Progenitor cell of endocrine pancreas (in vitro differentiated cells): ENCODE results near the gene PAPPA2. TPM values are rescaled to one million over a fixed set of nuclear protein-coding genes. Genes with fewer than 3 reads are reported as not detected.
"Not testable (repeated sequence)": the region's sequence is repeated elsewhere in the genome, so short reads cannot be mapped to it uniquely, and the experiment has no call there.

ENCODE experiments used
- DNase-seq: peaks from one replicate; pipeline ENCODE4 v3.0.0; 2021; ENCODE audit warnings: low spot score; ENCODE audit not compliant: unreplicated experiment
- H3K27ac Mint-ChIP-seq: 2 replicates; pipeline ENCODE4 v1.8.0; 2021; ENCODE audit warnings: mild to moderate bottlenecking, moderate library complexity, mixed read lengths
- H3K27me3 Mint-ChIP-seq: 2 replicates; pipeline ENCODE4 v1.8.0; 2021; ENCODE audit warnings: mixed read lengths
- H3K36me3 Mint-ChIP-seq: 2 replicates; pipeline ENCODE4 v1.8.0; 2022; ENCODE audit warnings: mixed read lengths; ENCODE audit not compliant: insufficient read depth
- H3K4me1 Mint-ChIP-seq: 2 replicates; pipeline ENCODE4 v1.8.0; 2021; ENCODE audit warnings: low read depth, mixed read lengths
- H3K4me3 Mint-ChIP-seq: 2 replicates; pipeline ENCODE4 v1.8.0; 2021; ENCODE audit warnings: low read depth, mild to moderate bottlenecking, moderate library complexity, mixed read lengths
- H3K9me3 Mint-ChIP-seq: 2 replicates; pipeline ENCODE4 v1.8.0; 2021; ENCODE audit warnings: low read depth, mixed read lengths
- CTCF ChIP-seq: fragments of 200-600 bp; sonication (generic); IDR thresholded peaks from one replicate; pipeline ENCODE4 v1.5.0; 2021; ENCODE audit warnings: antibody characterized with exemption, mild to moderate bottlenecking; ENCODE audit not compliant: unreplicated experiment
- total RNA-seq: library from RNA; stranded (reverse); gene quantifications from 2 replicates; pipeline ENCODE4 v1.2.1, GENCODE V29; 2021

PAPPA2 gene
- total RNA-seq, 1 donor from 2014 or later: 4.1 TPM

- DNase-seq: no peak
- no peaks in the 10 kb centered on the region for H3K27me3 Mint-ChIP-seq
- no peaks in the 10 kb centered on the region for H3K4me1 Mint-ChIP-seq
- H3K4me3 Mint-ChIP-seq: no peak overlapping the region
- H3K36me3 Mint-ChIP-seq: no peaks in the 10 kb centered on the region
- no peak overlapping the region for H3K27ac Mint-ChIP-seq
- no peaks in the 10 kb centered on the region for H3K9me3 Mint-ChIP-seq
- peak; percentile 7 for TF ChIP-seq CTCF
Observed at GRCh38 chr1:176444286-176444685, 18.7 kb upstream of the PAPPA2 start.

- no peaks in the 10 kb centered on the region for H3K4me1 Mint-ChIP-seq
- no peaks in the 10 kb centered on the region for H3K27me3 Mint-ChIP-seq
- TF ChIP-seq CTCF: no peak
- no peak overlapping the region for H3K27ac Mint-ChIP-seq
- H3K9me3 Mint-ChIP-seq: no peaks in the 10 kb centered on the region
- DNase-seq: no peak
- H3K36me3 Mint-ChIP-seq: no peaks in the 10 kb centered on the region
- no peak overlapping the region for H3K4me3 Mint-ChIP-seq
Observed at GRCh38 chr1:176445402-176445801, 17.6 kb upstream of the PAPPA2 start.

DNA sequence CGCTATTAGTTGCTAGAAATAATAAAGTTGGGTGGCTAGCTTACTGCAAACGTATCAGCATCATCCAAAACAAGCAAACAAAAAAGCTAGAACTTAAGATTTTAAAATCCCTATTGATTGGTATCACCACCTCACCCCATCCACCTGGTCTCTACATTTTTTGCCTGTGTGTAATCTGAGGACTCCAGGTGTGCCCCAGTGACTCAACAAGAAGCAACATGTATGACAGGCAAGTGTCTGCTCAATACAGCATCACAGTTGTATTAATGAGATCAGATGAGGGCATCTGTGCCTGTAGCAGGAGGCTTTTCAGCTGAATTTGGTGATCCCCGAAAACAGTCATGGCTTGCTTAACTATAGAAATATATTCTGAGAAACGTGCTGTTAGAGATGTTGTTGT lies 14.6 kb upstream of the PAPPA2 start:
- no peak overlapping the region for H3K27ac Mint-ChIP-seq
- no peaks in the 10 kb centered on the region for H3K4me1 Mint-ChIP-seq
- H3K27me3 Mint-ChIP-seq: no peaks in the 10 kb centered on the region
- no peaks in the 10 kb centered on the region for H3K36me3 Mint-ChIP-seq
- H3K4me3 Mint-ChIP-seq: no peak overlapping the region
- no peak for TF ChIP-seq CTCF
- no peak for DNase-seq
- H3K9me3 Mint-ChIP-seq: peaks cover 9% of the 10 kb centered on the region

DNA sequence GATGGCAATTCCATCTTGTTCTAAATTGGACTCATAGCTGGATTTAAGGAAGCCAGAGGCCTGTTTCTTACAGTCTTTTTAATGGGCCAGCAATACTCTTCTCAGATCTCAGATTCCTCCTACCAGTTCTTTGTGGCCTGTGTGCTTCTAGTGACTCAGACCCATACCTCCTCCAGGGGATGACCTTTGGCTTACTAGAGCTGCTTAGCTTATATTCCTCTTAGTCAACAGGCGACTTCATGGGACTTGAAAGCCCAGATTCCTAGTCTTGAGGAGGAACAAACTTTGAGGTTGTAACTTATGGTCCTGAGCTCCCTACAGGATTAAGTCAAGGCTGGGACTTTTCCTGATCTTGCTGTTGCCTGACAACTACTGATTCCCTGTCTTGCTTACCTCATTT lies 12.4 kb upstream of the PAPPA2 start:
- no peak for DNase-seq
- Mint-ChIP-seq H3K27ac (no peak overlapping the region), H3K9me3 (peaks cover 9% of the 10 kb centered on the region), H3K36me3 (no peaks in the 10 kb centered on the region), H3K4me1 (no peaks in the 10 kb centered on the region), H3K4me3 (no peak overlapping the region), H3K27me3 (no peaks in the 10 kb centered on the region)
- no peak for TF ChIP-seq CTCF

GRCh38 chr1:176451741-176452140 lies 11.2 kb upstream of the PAPPA2 start:
- not testable (repeated sequence) for H3K27me3 Mint-ChIP-seq, H3K4me1 Mint-ChIP-seq, H3K4me3 Mint-ChIP-seq, H3K36me3 Mint-ChIP-seq, DNase-seq, H3K9me3 Mint-ChIP-seq, H3K27ac Mint-ChIP-seq

DNA sequence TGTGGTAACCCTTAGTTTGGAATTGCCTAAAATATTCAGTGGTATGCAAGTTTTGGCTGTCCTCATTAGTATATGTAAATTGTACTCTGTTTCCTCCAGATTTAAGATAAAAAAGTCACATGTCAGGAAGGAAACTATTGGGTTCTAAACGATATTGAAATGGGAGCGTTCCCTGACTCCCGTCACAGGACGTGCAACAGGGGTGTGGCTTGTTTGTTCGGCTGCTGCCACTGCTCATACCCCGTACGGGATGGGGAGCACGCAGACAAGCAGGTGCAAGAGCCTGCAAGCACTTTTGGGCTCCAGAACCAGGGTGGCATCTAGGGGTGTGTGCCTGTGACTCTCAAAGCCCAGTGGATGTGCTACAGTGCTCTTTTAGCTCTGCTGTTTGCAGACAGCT lies 6.2 kb upstream of the PAPPA2 start:
- TF ChIP-seq CTCF: no peak
- no peak overlapping the region for H3K4me3 Mint-ChIP-seq
- H3K4me1 Mint-ChIP-seq: no peaks in the 10 kb centered on the region
- DNase-seq: no peak
- H3K27me3 Mint-ChIP-seq: no peaks in the 10 kb centered on the region
- no peaks in the 10 kb centered on the region for H3K36me3 Mint-ChIP-seq
- peaks cover 27% of the 10 kb centered on the region for H3K9me3 Mint-ChIP-seq
- no peak overlapping the region for H3K27ac Mint-ChIP-seq
